MM.1S (cell line): ENCODE measurements around the gene CCL5.

Source experiments
- EZH2 ChIP-seq: fragments of 300-600 bp; sonication (generic); optimal IDR thresholded peaks from 2 replicates; pipeline ENCODE3; 2017; ENCODE audit warnings: low read depth, mild to moderate bottlenecking, antibody characterized with exemption, low read length, mixed read lengths
- EZH2phosphoT487 ChIP-seq: fragments of 300-600 bp; sonication (generic); IDR thresholded peaks from 2 replicates; pipeline ENCODE4 v1.6.1; 2018; ENCODE audit warnings: antibody characterized with exemption, low read length
- TF ChIP-seq, protein P1 (sequence below): fragments of 300-600 bp; sonication (generic); IDR thresholded peaks from 2 replicates; pipeline ENCODE4 v1.5.1; 2016; ENCODE audit warnings: antibody characterized with exemption, low read length, mixed read lengths

DNA sequence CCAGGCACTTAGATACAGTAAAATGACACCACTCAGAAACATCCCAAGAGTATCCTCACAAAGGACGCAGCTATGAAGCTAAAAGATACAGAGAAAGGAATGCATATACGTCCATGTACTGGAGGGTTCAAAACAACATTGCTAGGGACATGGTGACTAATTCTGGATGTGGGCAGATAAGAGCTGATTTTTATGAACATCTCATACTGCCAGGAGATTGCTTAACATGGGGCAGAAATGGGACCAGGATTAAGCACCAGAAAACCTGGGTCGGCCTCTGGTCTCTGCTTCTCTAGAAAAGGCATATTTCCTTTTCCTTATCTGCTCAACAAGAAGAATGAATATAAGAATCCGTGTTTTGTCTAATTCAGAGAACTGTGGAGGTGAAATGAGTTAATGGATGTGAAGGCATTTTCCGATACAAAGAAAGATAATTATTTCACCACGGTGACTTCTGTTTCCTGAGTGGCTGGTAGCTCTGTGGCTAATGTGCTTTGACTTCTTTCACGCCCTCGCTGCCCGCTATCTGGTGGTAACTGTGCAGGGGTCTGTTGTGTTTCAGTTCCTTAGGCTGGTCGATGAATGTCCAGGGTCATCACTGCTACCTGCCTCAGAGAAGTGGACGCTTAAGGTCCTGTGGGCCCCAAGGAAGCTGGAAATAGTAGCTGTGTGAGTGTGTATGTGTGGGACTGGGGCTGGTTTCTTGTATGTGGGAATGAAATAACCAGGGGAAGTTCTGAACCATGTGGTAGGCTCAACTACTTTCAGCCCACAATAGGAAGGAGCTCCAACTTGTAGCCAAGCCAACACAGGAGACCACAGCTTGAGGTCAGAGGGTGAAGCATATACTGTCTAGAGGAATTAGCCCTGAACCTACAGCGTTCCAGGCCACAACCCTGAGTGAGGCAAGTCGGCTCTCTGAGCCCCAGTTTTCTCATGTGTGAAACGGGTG is 15.8 kb upstream of the CCL5 start:
- TF ChIP-seq, protein P1, sequence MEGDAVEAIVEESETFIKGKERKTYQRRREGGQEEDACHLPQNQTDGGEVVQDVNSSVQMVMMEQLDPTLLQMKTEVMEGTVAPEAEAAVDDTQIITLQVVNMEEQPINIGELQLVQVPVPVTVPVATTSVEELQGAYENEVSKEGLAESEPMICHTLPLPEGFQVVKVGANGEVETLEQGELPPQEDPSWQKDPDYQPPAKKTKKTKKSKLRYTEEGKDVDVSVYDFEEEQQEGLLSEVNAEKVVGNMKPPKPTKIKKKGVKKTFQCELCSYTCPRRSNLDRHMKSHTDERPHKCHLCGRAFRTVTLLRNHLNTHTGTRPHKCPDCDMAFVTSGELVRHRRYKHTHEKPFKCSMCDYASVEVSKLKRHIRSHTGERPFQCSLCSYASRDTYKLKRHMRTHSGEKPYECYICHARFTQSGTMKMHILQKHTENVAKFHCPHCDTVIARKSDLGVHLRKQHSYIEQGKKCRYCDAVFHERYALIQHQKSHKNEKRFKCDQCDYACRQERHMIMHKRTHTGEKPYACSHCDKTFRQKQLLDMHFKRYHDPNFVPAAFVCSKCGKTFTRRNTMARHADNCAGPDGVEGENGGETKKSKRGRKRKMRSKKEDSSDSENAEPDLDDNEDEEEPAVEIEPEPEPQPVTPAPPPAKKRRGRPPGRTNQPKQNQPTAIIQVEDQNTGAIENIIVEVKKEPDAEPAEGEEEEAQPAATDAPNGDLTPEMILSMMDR: no peak
- no peak for TF ChIP-seq EZH2phosphoT487
- no peak for TF ChIP-seq EZH2
